ENCODE data around the gene CALHM5.

Gene CALHM5

GRCh38 chr6:116545651-116546050 lies 34.2 kb downstream of the CALHM5 start, which contains the start of gene TRAPPC3L:
TSS of gene TRAPPC3L (minus strand) at chr6:116545684. CDS start at chr6:116545514, 170 bp downstream.
- DNase-seq (ENCODE audit: extremely low read depth in 1 of 2, low read depth in 1 of 2): no peak

DNA sequence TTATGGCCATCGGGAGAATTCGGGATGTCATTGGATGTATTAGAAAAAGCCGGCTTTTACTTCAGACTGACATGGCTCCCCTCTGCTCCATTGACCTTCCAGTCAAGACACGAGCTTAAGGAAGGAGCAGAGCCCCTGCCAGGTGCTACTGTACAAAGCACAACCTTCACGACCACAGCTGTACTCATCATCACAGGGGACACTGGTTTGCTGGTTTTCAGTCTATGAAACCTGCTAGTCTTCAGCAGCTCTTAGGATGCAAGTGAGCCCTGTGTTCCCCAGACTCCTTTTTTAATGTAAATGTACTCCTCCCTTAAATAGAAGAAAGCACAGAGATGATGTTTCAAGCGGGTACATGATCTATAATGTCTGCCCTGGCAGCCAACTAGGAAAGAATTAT lies 35.9 kb downstream of the CALHM5 start:
- DNase-seq (ENCODE audit: extremely low read depth in 1 of 2, low read depth in 1 of 2): no peak

GRCh38 chr6:116550796-116551195 lies 39.4 kb downstream of the CALHM5 start:
- no peak for DNase-seq (ENCODE audit: extremely low read depth in 1 of 2, low read depth in 1 of 2)

DNA sequence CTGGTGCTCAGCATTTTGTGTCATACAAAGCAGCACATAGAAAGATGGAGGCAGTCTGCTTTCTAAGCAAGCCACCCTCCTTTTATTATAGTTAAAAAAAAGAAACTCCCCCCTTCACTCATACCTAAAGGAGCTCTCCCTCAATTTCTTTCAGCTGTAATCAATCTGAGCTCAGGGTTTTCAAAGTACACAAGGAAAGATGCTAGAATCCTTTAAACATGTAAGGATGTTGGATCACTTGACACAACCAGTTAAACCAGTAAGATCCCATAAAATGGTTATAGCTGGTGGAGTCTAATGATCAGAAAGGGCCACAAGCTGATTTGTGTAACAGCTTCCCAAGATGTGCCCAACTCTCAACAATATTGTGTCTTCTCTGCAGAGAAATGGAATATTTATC lies 42.0 kb downstream of the CALHM5 start, which contains the start of gene CALHM4:
TSS of gene CALHM4 (plus strand) at position 301 of the 400 bp plus-strand sequence. CDS start at position 344, 43 bp downstream.
- no peak for DNase-seq (ENCODE audit: extremely low read depth in 1 of 2, low read depth in 1 of 2)

GRCh38 chr6:116556065-116556464 lies 44.6 kb downstream of the CALHM5 start:
- DNase-seq (ENCODE audit: extremely low read depth in 1 of 2, low read depth in 1 of 2): no peak

GRCh38 chr6:116556814-116557415 lies 45.5 kb downstream of the CALHM5 start:
- no peak for DNase-seq (ENCODE audit: extremely low read depth in 1 of 2, low read depth in 1 of 2)

DNA sequence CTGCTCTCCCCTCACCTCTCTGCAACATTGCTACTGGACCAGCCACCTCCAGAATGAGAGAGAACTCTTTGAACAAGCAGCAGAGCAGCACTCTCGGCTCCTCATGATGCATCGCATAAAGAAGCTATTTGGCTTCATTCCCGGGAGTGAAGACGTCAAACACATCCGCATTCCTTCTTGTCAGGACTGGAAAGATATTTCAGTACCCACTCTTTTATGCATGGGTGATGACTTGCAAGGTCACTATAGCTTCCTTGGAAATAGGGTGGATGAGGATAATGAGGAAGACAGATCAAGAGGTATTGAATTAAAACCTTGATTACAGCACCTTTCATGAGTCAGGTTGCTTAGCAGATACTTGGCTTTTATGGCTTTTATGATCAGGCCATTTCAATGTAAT lies 46.5 kb downstream of the CALHM5 start:
- DNase-seq (ENCODE audit: extremely low read depth in 1 of 2, low read depth in 1 of 2): no peak

DNA sequence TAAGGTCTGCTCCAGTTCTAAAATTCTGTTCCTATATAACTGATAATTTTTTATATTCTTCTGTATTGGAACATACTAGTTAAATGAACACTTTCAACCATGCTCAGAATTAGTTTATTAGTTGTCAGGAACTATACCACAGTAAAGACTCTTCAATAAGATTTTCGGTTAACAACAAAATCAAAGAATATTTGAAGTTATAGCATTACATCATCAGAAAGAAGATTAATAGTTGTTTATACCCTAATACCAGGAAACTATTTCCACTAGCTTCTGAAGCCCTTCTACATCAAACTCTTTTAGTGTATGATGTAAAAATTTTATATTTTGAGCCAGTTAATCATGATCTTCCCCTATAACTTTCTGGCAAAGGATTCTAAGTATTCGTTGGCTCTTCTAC lies 48.7 kb downstream of the CALHM5 start:
- DNase-seq (ENCODE audit: extremely low read depth in 1 of 2, low read depth in 1 of 2): no peak

DNA sequence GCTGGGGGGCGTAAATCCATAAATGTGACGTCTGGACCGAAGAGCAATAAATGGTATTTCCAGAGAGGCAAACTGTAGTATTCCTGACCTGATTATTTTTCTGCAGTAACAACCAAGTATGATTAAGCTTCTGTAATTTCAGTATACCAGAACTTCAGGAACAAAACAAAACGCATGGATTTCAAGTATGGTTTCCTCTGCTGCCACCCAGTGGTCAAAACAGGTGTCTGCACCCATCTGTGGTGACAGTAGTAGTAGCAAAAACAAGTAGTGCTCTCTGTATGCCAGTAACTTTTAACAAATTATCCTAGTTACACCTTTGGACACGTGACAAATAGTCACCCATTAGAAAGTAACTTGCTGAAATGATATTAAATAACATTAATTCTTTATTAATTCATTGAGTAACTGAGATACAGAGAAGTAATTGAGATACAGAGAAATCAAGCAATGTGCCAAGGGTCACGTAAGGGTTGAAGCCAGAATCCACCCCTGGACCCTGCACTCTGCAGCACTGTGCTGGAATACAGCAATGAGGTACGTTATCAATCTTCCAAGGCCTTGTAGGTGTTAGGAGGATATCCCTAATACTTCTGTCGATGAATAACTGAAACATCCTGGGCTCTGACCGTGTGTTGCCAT lies 50.1 kb downstream of the CALHM5 start:
- peak; percentile 20 to 38 for DNase-seq (ENCODE audit: extremely low read depth in 1 of 2, low read depth in 1 of 2)

GRCh38 chr6:116562019-116562403 lies 50.6 kb downstream of the CALHM5 start:
- no peak for DNase-seq (ENCODE audit: extremely low read depth in 1 of 2, low read depth in 1 of 2)

DNA sequence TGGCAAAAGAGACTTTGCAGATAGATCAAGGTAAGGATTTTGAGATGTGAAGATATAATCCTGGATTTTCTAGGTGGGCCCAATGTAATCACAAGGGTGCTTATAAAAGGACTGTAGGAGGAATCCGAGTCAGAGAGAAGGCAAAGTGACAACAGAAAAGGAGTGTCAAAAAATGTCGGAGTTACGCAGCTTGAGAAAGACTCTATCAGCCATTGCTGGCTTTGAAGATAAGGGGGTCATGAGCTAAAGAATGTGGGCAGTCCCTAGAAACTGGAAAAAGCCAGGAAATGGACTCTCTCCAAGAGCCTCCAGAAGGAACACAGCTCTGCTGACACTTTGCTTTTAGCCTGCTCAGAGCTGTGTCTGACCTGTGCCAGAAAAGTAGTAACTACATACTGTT lies 51.2 kb downstream of the CALHM5 start:
- no peak for DNase-seq (ENCODE audit: extremely low read depth in 1 of 2, low read depth in 1 of 2)

- DNase-seq (ENCODE audit: extremely low read depth in 1 of 2, low read depth in 1 of 2): no peak
Observed at GRCh38 chr6:116563830-116564229, 52.4 kb downstream of the CALHM5 start.

GRCh38 chr6:116564311-116564710 lies 52.9 kb downstream of the CALHM5 start:
- DNase-seq (ENCODE audit: extremely low read depth in 1 of 2, low read depth in 1 of 2): no peak

DNA sequence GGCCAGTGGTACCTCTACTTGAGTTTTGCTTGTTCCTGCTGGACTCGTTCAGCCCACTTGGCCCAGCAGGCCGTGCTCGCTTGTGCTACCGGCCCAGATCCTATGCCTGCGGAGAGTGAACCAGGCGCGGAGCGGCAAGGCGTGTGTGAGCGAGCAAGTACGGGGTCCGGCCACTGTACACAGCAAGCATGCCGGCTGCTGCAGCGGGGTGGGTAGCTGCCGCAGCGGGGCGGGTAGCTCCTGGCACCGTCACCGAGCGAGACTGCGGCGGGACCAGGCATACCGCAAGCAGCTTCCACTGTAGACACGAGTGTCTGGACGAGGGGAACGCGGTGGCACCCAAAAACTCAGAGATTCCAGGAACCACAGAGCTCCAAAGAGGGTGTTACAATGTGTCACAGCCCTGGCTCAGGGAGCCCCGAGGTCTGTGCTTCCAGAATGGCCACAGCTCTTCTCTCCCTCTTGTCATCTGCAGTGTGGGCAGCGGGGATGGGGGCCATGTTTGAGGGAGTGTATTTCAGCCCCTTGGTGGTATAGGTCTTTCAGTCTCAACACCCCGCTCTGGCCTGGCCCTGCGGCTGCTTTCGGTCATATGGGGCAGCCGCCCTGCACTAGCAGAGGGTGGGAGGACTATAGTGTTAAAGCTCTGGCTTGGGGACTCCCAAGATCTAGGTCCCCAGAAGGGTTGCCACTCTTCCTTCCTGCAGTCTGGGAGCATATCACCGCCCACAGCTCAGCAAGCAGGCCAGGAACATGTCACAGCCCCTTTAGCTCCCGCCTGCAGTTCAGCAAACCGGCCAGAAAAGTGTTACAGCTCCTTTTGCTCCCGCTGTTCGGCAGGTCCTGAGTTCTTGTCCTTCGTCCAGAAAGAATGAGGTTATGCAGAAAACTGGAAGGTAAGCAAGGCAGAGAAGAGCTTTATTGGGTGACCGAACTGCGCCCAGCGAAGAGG lies 53.8 kb downstream of the CALHM5 start:
- no peak for DNase-seq (ENCODE audit: extremely low read depth in 1 of 2, low read depth in 1 of 2)

GRCh38 chr6:116568111-116568510 lies 56.7 kb downstream of the CALHM5 start:
- no peak for DNase-seq (ENCODE audit: extremely low read depth in 1 of 2, low read depth in 1 of 2)

DNA sequence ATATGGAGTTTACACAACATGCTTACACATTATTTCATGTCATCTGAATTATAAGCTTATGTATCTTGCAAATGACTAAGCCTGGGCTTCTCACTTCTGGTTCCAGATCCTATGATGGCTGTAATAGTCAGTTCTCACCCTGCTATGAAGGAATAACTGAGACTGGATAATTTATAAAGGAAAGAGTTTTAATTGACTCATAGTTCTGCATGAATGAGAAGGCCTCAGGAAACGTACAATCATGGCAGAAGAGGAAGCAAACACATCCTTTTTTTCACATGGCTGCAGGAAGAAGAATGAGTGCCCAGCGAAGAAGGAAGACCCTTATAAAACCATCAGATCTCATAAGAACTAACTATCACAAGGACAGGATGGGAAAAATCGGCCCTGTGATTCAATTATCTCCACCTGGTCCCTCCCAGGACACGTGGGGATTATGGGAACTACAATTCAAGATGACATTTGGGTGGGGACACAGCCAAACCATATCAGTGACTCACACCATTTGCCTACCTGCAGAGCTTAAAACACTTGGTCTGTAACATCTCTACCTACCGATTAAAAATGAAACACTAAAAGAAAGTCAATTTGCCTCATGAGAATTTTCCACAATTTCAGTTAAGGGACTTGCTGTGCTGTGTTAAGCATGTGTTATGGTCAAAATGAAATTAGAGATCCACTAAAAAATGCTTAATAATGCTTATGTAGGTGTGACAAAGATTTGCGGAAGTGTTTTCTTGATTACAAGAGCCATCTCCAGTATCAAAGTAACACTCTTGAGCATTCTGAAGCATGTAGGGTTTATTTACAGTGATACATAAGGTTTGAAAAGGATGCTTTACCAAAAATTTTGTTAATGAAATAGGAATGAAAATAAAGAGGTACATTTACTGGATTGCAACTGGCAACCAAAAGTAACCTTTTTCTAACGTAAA lies 57.6 kb downstream of the CALHM5 start:
- DNase-seq (ENCODE audit: extremely low read depth in 1 of 2, low read depth in 1 of 2): no peak

DNA sequence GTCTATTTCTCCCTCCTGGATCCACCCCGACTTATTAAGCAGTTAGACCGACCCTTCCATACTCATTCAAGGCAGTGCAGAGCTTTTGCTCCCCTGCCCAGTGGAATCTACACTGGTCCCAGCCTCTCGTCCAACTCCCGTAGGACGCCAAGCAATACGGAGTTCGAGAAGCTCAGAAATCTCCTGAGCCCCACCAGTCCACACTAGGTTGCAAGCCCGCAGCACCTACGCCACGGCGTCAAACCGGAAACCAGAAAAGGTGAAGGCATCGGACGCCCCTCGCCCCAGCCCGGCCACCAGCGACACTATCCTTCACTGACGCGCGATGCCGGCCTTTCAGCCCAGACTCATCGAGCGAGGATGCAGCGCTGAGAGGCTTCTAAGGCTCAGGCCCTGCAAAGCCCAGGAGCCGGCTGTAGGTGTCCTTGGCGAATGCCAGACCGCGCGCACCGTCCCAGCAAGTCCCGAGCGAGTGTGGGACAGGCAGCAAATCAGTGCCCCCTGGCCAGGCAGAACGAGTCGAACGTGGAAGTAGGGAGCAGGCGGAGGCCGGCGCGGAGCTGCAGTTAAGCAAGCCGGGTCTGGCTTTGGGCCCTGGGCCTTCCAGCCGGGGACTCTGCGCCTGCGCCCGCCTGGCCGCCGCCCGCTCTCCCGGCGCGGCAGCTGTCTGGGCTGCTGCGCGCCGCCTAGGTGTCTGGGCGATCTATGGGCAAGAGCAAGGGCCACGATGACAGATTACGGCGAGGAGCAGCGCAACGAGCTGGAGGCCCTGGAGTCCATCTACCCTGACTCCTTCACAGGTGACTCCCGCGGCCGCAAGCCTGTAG lies 59.6 kb downstream of the CALHM5 start, which contains the start of gene RWDD1:
TSS of gene RWDD1 (plus strand) at position 649 of the 827 bp plus-strand sequence. CDS start at position 728, 79 bp downstream.
- DNase-seq (ENCODE audit: extremely low read depth in 1 of 2, low read depth in 1 of 2): peak; percentile 96 to 98

- no peak for DNase-seq (ENCODE audit: extremely low read depth in 1 of 2, low read depth in 1 of 2)
Observed at GRCh38 chr6:116571683-116572000, 60.2 kb downstream of the CALHM5 start.

DNA sequence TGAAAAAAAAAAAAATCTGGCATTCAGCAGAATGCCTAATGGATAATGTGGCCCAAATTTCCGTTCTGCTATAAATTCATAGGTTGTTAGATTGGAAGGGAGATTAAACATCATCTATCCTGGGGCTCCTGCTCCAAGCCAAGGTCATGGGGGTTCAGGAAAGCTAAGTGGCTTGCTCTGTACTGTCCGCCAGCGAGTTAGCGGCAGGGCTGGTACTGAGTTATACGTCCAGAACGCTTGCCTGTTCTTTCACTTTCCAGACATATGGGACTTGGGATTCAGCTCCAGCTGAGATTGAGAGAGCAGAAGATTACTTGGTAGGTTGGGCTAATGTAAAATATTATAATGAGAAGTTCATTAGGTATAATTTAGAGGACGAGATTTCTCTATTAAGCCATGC lies 60.7 kb downstream of the CALHM5 start:
- DNase-seq (ENCODE audit: extremely low read depth in 1 of 2, low read depth in 1 of 2): no peak

All from stimulated activated CD8-positive, alpha-beta memory T cell treated with anti-CD3 and anti-CD28 coated beads, Interleukin-7, amount 100 ng/mL, for 48 hours (primary cell).